NCI-H1417 treated with DMSO at 0.1 percent for 48 hours (cell line): ENCODE measurements around the gene STARD5.
A peak's percentile ranks its signal among the peaks of the same experiment; 100 is the strongest.

Source experiments
- DNase-seq: peaks from one replicate; lab custom pipeline; 2025; lab: John Stamatoyannopoulos, UW

Gene STARD5

DNA sequence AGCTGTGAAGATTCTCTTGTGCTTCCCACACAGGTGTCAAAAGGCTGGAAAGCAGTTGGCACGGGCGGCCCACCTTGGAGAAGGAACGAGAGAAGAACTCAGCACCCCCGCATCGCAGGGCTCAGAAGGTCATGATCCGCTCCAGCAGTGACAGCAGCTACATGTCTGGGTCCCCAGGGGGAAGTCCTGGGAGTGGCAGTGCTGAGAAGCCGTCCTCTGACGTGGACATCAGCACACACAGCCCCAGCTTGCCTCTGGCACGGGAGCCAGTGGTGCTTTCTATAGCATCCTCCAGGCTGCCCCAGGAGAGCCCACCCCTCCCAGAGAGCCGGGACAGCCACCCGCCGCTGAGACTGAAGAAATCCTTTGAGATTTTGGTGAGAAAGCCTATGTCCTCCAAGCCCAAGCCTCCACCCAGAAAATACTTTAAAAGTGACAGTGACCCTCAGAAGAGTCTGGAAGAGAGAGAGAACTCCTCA lies 31.4 kb downstream of the STARD5 start:
- DNase-seq, result no peak

DNA sequence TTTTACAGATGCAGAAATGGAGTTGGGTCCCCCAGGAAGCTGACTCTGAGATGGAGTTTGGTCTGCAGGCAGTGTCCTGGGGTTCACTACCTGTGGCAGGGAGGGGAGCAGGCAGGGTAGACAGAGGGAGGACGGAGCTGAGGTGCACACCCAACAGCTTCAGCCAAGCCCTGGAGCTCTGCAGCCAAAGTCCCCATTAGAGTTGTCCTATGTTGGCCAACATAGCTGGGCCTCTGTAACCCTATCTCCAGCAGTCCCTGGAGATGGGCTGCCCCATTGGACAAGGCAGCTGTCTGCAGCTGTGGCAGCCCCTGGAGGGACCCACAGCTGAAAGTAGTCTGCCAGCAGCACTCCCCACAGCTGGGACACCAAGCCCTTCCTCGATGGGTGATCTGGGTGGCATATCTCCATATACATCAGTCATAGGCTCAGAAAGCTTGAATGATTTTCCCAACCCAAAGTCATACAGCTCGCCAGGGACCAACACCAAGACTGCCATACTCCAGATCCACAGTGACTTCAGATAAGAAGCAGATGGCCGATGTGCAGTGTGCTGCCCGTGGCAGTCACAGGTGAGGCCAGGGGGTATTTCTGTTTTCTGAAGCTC lies 31.9 kb downstream of the STARD5 start:
- no peak for DNase-seq

DNA sequence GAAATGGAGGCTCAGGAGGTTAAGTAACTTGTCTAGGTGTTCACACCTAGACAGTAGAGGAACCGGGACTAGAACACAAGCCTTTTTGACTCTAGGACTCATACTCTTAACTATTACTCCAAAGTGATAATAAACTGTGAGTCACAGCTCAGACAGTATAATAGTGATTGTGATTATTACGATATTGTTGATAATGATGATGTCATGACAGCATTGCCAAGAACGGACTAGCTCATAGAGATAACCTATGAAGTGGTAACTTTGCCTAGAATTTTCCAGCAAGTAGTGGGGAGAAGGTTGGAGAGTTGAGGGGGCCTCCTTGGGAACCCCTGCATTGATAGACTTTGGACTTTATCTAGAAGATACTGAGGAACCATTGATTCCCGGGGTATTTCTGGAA lies 34.0 kb downstream of the STARD5 start:
- no peak for DNase-seq

DNA sequence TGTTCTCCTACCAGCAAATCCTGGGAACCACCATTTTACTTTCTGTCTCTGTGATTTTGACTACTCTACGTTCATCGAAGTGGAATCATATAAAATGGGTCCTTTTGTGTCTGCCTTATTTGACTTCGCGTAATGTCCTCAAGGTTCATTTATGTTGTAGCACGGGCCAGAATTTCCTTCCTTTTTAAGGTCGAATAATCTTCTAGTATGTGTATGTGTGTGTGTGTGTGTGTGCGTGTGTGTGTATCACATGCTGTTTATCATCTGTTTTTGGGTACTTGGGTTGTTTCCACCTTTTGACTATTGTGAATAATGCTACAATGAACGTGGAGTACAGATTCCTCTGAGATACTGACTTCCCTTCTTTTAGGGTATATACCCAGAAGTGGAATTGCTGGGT lies 35.3 kb downstream of the STARD5 start:
- no peak for DNase-seq

DNA sequence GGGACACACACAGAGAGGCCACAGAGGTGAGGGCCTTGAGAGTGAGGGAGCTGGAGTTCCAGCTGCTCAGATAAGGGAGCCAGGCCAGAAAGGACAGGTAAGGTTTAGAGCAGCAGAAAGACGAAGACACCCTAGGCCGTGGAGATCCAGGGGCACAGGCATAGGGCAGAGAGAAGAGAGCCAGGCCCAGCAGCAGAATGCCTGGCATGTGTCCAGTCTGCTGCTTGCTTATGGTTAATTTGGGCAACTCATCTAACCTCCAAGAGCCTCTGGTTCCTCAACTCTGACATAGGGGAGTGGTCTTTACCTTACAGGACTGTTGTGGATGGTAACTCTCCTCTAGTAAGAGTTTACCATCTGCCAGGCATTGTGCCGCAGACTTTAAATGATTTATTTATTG lies 35.9 kb downstream of the STARD5 start:
- no peak for DNase-seq

- DNase-seq, result no peak
These were observed 37.3 kb downstream of the STARD5 start for GRCh38 chr15:81286621-81287121.

DNA sequence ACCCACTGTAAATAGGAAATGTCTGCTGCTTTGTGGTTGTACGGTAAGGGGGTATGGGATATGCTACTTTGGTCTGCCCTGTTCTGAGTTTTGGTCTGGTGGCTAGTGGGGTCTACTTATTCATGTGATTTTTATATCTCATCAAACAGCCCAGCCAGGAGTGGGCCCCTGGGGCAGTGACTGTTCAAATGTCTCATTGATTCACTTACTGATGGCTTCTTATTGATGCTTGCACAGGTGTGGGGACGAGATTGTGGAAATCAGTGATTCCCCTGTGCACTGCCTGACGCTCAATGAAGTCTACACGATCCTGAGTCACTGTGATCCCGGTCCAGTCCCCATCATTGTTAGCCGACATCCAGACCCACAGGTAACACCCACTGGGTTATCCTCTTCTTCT lies 38.5 kb downstream of the STARD5 start:
- DNase-seq, result no peak

DNA sequence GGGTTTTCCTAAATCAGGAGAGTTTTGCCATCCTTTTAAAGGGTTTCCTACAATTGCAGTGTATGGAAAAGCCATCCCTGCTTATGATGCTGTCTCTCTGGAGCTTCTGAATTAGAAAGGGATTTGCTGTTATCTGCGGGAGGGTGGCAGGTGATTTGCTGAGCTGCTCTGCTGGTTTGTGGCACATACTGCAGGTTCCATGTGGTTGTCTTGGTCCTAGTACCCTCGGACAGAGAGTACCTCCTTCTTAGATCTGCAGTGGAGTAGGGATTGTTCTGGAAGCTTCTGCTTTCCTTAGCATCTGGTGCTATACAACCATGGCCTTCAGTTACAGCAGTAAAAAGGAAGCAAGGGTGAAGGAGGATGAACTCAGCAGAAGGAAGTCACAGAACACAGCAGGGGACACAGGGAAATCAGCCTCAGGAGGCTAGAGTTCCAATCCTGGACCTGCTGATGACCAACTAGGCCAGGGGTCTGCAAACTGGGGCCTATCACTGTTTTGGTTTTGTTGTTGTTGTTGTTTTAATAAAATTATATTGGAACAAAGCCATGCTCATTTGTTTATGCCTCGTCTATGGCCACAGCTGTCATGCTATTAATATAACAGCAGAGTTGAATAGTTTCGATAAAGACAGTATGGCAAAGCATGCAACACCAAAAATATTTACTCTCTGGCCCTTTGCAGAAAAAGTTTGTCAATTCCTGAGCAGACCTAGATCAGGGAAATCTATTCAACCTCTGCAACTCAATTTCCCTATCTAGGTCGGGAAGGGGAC lies 39.5 kb downstream of the STARD5 start:
- no peak for DNase-seq

GRCh38 chr15:81282911-81283310 lies 41.0 kb downstream of the STARD5 start:
- DNase-seq, result no peak

DNA sequence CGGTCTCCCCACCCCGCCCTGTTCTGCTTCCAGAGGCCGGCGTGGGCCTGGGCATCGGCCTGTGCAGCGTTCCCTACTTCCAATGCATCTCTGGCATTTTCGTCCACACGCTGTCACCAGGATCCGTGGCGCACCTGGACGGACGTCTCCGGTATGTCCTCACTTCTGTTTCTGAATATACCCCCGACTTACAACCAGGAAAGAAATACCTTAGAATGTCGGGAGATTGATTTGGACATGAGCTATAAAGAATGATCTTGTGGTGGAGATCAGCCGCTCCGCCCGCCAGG lies 41.4 kb downstream of the STARD5 start:
- DNase-seq, result no peak

DNA sequence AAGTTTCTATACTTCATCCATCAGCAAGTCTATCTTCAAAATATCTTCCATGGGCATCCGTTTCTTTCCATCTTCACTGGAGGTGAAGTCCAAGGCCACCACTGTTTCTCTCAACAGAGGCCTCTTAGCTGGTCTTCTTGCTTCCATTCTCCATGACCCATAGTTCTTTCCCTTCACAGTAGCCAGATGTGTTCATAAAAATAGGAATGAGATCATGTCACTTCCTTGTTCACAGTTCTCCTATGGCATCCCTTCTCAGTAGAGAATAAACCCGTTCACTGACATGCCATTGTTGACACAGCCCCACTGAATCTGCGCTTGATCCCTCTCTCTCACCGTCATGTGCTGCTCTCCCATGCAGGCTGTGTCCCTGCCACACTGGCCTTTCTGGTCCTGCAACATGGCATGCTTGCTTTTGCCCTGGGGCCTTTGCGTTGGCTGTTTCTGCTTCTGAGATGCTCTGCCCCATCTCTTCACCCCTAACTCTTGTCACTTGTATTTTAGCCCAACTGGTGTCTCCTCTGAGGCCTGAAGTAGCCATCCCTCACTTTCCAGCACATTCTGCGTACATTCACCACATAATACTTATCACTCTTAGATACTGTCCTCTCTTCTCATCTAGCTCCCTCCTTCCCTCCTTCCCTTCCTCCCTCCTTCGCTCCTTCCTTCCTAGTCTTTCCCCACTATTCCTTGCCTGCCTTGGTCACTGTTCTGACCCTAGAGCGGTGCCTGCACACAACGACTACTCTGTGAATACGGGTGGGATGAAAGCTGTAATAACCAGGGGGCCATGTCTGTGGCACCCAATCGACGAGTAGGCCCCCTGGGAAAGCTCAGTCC lies 42.0 kb downstream of the STARD5 start:
- DNase-seq, result no peak

GRCh38 chr15:81281456-81281735 lies 42.5 kb downstream of the STARD5 start:
- no peak for DNase-seq

- no peak for DNase-seq
These were observed 43.1 kb downstream of the STARD5 start for GRCh38 chr15:81280696-81281455.

GRCh38 chr15:81279621-81280485 lies 44.1 kb downstream of the STARD5 start:
- DNase-seq, result no peak

GRCh38 chr15:81278306-81279029 lies 45.5 kb downstream of the STARD5 start:
- no peak for DNase-seq

- no peak for DNase-seq
These were observed 46.1 kb downstream of the STARD5 start for GRCh38 chr15:81277851-81278250.

GRCh38 chr15:81276967-81277366 lies 47.0 kb downstream of the STARD5 start:
- no peak for DNase-seq

DNA sequence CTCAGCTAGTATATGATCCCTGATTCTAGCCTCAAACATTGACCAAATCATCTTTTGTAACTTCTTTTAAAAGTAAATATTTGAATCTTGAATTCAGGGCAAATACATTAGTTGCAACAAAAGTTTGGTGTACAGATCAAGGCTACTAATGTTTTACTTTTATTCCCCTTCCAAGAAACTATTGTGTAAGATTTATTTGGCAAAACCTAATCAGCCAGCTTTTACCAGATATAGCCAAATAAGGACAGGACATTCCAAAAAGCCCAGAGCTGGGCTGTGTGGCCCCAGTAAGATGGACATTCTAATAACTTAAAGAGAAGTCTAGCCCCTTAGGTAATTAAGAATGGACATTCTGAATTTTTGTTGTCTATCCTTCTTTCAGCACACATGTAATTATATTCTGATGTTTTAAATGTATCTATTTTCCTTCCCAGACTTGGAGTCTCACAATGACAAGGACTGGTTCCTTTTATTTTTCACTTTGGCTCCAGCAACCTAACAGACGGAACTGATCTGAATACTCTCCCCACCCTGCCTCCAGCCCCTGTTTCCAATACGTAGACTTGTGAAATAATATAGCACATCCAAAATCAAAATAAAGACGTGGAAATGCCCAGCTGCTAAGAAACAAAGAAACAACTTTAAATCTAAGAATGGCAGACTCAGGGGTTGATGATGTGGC lies 48.1 kb downstream of the STARD5 start:
- no peak for DNase-seq

- DNase-seq, result peak; percentile 31
These were observed 48.8 kb downstream of the STARD5 start for GRCh38 chr15:81274931-81275707.
